Thyroid gland (tissue), 4 donors: ENCODE data around the gene YWHAG.
"Not testable (repeated sequence)": the region's sequence is repeated elsewhere in the genome, so short reads cannot be mapped to it uniquely, and the experiment has no call there.

ENCODE experiments used
- POLR2A ChIP-seq, 2 donors: fragments of 450-650 bp; IDR thresholded peaks; one replicate each; pipeline ENCODE4 v1.6.1; 2017; ENCODE audit warnings: antibody characterized with exemption in 2 of 2, mild to moderate bottlenecking in 2 of 2, moderate library complexity in 1 of 2
- TF ChIP-seq, protein P1 (sequence below), 6 experiments: fragments of 200-600 bp in 3 of 6; fragments of 450-650 bp in 3 of 6; sonication (generic) in 3 of 6; IDR thresholded peaks; one replicate each; pipeline ENCODE4 v1.5.1; 2016 to 2019; ENCODE audit warnings: antibody characterized with exemption in 6 of 6, mild to moderate bottlenecking in 2 of 6, inconsistent platforms in 1 of 6, moderate library complexity in 1 of 6

DNA sequence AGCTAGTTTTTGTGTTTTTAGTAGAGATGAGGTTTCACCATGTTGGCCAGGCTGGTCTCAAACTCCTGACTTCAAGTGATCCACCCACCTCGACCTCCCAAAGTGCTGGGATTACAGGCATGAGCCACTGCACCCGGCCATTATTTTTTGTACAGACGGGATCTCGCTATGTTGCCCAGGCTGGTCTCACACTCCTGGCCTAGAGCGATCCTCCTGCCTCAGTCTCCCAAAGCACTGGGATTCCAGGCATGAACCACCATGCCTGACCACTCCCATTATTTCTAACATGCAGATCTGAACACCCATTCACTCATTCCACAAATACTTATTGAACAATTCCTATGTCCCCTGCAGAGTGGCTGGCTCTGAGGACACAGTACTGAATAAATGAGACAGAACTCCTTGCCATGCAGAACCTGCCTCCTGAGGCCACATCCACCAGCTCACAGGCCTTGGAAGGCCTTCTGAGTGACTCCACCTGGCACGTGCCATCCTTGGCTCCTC lies 67.9 kb downstream of the YWHAG start:
- TF ChIP-seq, protein P1, sequence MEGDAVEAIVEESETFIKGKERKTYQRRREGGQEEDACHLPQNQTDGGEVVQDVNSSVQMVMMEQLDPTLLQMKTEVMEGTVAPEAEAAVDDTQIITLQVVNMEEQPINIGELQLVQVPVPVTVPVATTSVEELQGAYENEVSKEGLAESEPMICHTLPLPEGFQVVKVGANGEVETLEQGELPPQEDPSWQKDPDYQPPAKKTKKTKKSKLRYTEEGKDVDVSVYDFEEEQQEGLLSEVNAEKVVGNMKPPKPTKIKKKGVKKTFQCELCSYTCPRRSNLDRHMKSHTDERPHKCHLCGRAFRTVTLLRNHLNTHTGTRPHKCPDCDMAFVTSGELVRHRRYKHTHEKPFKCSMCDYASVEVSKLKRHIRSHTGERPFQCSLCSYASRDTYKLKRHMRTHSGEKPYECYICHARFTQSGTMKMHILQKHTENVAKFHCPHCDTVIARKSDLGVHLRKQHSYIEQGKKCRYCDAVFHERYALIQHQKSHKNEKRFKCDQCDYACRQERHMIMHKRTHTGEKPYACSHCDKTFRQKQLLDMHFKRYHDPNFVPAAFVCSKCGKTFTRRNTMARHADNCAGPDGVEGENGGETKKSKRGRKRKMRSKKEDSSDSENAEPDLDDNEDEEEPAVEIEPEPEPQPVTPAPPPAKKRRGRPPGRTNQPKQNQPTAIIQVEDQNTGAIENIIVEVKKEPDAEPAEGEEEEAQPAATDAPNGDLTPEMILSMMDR (IDR thresholded peaks at IDR 0.05), result not testable (repeated sequence)
- not testable (repeated sequence) for TF ChIP-seq POLR2A (IDR thresholded peaks at IDR 0.05)
